PFSK-1 (cell line): Measurements from ENCODE around the gene PRICKLE3.

Source experiments
- FOXP2 ChIP-seq: optimal IDR thresholded peaks from 2 replicates; pipeline ENCODE3; 2011; ENCODE audit warnings: borderline replicate concordance, control low read depth, inconsistent platforms; ENCODE audit not compliant: insufficient read depth; ENCODE audit errors: extremely low read length, extremely low read depth
- POLR2AphosphoS5 ChIP-seq: IDR thresholded peaks from 2 replicates; pipeline ENCODE4 v1.6.1; 2012; ENCODE audit warnings: low read depth, mild to moderate bottlenecking, control low read depth, low read length, moderate library complexity
- SIN3A ChIP-seq: IDR thresholded peaks from 2 replicates; pipeline ENCODE4 v1.6.1; 2012; ENCODE audit warnings: mild to moderate bottlenecking, low read length, moderate library complexity, borderline replicate concordance; ENCODE audit not compliant: insufficient read depth
- TAF1 ChIP-seq: IDR thresholded peaks from 2 replicates; pipeline ENCODE4 v1.6.1; 2012; ENCODE audit warnings: low read length, control low read depth, borderline replicate concordance; ENCODE audit not compliant: insufficient read depth
- TF ChIP-seq, protein P1 (sequence below), 2 experiments: IDR thresholded peaks; 2 replicates each; pipeline versions ENCODE4 v1.6.1 to v1.8.0; 2011 to 2012; ENCODE audit warnings: low read depth in 2 of 2, low read length in 2 of 2, control low read depth in 1 of 2, inconsistent platforms in 1 of 2, mild to moderate bottlenecking in 1 of 2, moderate library complexity in 1 of 2; ENCODE audit not compliant: insufficient read depth in 1 of 2

PRICKLE3 gene

DNA sequence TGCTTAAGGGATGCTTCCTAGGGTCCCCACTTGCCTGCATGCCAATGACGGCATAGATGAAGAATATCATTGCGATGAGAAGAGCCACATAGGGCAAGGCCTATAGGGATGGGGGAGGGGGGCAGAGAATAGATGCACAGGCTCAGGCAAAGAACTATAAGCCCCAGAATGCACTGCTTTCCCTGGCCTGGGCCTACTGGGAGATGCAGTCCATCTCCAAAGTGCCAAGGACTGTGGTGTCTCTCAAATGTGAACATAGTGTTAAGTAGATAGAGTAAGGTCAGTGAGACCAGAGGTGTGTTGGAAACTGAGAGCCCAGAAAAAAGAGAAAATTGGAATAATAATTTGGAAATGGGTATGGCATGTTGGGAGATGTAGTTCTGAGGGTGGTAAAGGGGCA is 26.0 kb upstream of the PRICKLE3 start:
- no peak for TF ChIP-seq POLR2AphosphoS5

DNA sequence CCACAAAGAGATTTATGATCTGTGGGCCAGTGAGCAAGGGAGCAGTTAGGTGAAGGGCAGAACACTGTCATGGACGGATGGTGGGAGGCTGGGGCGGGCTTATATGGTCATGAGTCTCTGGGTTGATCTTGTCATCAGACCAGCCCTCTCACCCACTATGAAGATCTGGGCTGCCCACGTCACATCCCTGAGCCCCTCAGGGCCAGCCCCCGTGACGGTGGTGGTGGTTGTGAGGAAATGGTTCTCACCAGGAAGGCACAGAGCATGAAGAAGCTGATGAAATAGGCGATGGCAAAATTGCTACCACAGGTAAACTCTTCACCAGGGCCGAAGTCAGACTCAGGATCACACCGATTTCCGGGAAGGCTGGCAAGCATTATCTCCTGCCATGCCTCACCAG is 24.9 kb upstream of the PRICKLE3 start:
- no peak for TF ChIP-seq SIN3A
- no peak for TF ChIP-seq POLR2AphosphoS5
- no peak for TF ChIP-seq TAF1
- TF ChIP-seq, protein P1, sequence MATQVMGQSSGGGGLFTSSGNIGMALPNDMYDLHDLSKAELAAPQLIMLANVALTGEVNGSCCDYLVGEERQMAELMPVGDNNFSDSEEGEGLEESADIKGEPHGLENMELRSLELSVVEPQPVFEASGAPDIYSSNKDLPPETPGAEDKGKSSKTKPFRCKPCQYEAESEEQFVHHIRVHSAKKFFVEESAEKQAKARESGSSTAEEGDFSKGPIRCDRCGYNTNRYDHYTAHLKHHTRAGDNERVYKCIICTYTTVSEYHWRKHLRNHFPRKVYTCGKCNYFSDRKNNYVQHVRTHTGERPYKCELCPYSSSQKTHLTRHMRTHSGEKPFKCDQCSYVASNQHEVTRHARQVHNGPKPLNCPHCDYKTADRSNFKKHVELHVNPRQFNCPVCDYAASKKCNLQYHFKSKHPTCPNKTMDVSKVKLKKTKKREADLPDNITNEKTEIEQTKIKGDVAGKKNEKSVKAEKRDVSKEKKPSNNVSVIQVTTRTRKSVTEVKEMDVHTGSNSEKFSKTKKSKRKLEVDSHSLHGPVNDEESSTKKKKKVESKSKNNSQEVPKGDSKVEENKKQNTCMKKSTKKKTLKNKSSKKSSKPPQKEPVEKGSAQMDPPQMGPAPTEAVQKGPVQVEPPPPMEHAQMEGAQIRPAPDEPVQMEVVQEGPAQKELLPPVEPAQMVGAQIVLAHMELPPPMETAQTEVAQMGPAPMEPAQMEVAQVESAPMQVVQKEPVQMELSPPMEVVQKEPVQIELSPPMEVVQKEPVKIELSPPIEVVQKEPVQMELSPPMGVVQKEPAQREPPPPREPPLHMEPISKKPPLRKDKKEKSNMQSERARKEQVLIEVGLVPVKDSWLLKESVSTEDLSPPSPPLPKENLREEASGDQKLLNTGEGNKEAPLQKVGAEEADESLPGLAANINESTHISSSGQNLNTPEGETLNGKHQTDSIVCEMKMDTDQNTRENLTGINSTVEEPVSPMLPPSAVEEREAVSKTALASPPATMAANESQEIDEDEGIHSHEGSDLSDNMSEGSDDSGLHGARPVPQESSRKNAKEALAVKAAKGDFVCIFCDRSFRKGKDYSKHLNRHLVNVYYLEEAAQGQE (IDR thresholded peaks at IDR 0.05; ENCODE audit: insufficient read depth in 1 of 2, low read depth in 2 of 2, low read length in 2 of 2) = no peak
- no peak for TF ChIP-seq FOXP2

- TF ChIP-seq TAF1 = no peak
- TF ChIP-seq, protein P1 (IDR thresholded peaks at IDR 0.05; ENCODE audit: insufficient read depth in 1 of 2, low read depth in 2 of 2, low read length in 2 of 2) = no peak
- no peak for TF ChIP-seq FOXP2
- no peak for TF ChIP-seq SIN3A
- TF ChIP-seq POLR2AphosphoS5 = no peak
These were observed 24.2 kb upstream of the PRICKLE3 start for GRCh38 chrX:49210406-49210805.

GRCh38 chrX:49209434-49210251 is 23.5 kb upstream of the PRICKLE3 start:
- TF ChIP-seq, protein P1 (IDR thresholded peaks at IDR 0.05; ENCODE audit: insufficient read depth in 1 of 2, low read depth in 2 of 2, low read length in 2 of 2) = no peak
- no peak for TF ChIP-seq TAF1
- no peak for TF ChIP-seq SIN3A
- TF ChIP-seq POLR2AphosphoS5 = no peak
- no peak for TF ChIP-seq FOXP2

- no peak for TF ChIP-seq FOXP2
- TF ChIP-seq, protein P1 (IDR thresholded peaks at IDR 0.05; ENCODE audit: insufficient read depth in 1 of 2, low read depth in 2 of 2, low read length in 2 of 2) = no peak
- TF ChIP-seq SIN3A = no peak
- TF ChIP-seq TAF1 = no peak
- TF ChIP-seq POLR2AphosphoS5 = no peak
These were observed 22.2 kb upstream of the PRICKLE3 start for GRCh38 chrX:49208399-49208798.
